OCI-LY7 (cell line): ENCODE results near the gene PKHD1. TPM values are rescaled to one million over a fixed set of nuclear protein-coding genes. Genes with fewer than 3 reads are reported as not detected.

Experiments
- BruUV-seq: library from RNA; stranded (reverse); fragments of 400-500 nt; replicated peaks from 2 replicates; lab custom pipeline; 2021; lab: Mats Ljungman, UMichigan
- CTCF ChIA-PET: fragments of 300-600 bp; sonication (Branson Sonifier 250); formaldehyde crosslinking; loops from one replicate; lab custom pipeline; 2022; ENCODE audit warnings: antibody characterized with exemption; ENCODE audit not compliant: unreplicated experiment; lab: Charles Lee
- POLR2A ChIA-PET: fragments of 300-600 bp; sonication (Branson Sonifier 250); formaldehyde crosslinking; loops from one replicate; lab custom pipeline; 2022; ENCODE audit warnings: antibody characterized with exemption; lab: Charles Lee
- DNase-seq: peaks from one replicate; pipeline ENCODE4 v3.0.0-alpha.2; 2015; ENCODE audit warnings: low spot score
- H2AFZ ChIP-seq: fragments of 200-600 bp; sonication (generic), shearing (Covaris generic); 2 replicates; pipeline ENCODE4 v1.6.1; 2014; ENCODE audit warnings: mild to moderate bottlenecking, antibody characterized with exemption, low read length, moderate library complexity
- H3K27ac ChIP-seq: fragments of 200-600 bp; sonication (generic); 2 replicates; pipeline ENCODE4 v1.5.1; 2014; ENCODE audit warnings: mixed run types, low read depth, mild to moderate bottlenecking, moderate library complexity, low read length, inconsistent platforms; ENCODE audit not compliant: poor library complexity, severe bottlenecking
- H3K36me3 ChIP-seq: fragments of 200-600 bp; sonication (generic); 2 replicates; pipeline ENCODE4 v1.6.1; 2014; ENCODE audit warnings: mild to moderate bottlenecking, antibody characterized with exemption, low read length, moderate library complexity, mixed read lengths; ENCODE audit not compliant: insufficient read depth
- H3K4me1 ChIP-seq: fragments of 200-600 bp; sonication (generic); 2 replicates; pipeline ENCODE4 v1.5.1; 2014; ENCODE audit warnings: mild to moderate bottlenecking, low read length; ENCODE audit not compliant: insufficient read depth, poor library complexity, severe bottlenecking
- H3K4me2 ChIP-seq: fragments of 200-600 bp; sonication (generic); 2 replicates; pipeline ENCODE4 v1.6.1; 2014; ENCODE audit warnings: mild to moderate bottlenecking, low read length
- H3K4me3 ChIP-seq: fragments of 200-600 bp; sonication (generic); 2 replicates; pipeline ENCODE4 v1.5.1; 2014; ENCODE audit warnings: mild to moderate bottlenecking, low read depth, low read length; ENCODE audit not compliant: poor library complexity, severe bottlenecking
- H3K79me2 ChIP-seq: fragments of 200-600 bp; sonication (generic); 2 replicates; pipeline ENCODE4 v1.6.1; 2016; ENCODE audit warnings: low read depth, mild to moderate bottlenecking, low read length, moderate library complexity, mixed read lengths; ENCODE audit not compliant: insufficient read depth
- H3K9me2 ChIP-seq: fragments of 200-600 bp; sonication (generic); 2 replicates; pipeline ENCODE4 v1.6.1; 2016; ENCODE audit warnings: mild to moderate bottlenecking, low read length, mixed read lengths; ENCODE audit not compliant: insufficient read depth
- H3K9me3 ChIP-seq: fragments of 200-600 bp; sonication (generic); 2 replicates; pipeline ENCODE4 v1.6.1; 2014; ENCODE audit warnings: mild to moderate bottlenecking, mixed run types, low read length, mixed read lengths
- H4K20me1 ChIP-seq: fragments of 200-600 bp; sonication (generic); 2 replicates; pipeline ENCODE4 v1.6.1; 2014; ENCODE audit warnings: mild to moderate bottlenecking, antibody characterized with exemption, low read length, moderate library complexity, mixed read lengths; ENCODE audit not compliant: insufficient read depth
- CTCF ChIP-seq: fragments of 200-600 bp; sonication (generic); conservative IDR thresholded peaks from 2 replicates; pipeline ENCODE4 v1.5.1; 2014; ENCODE audit warnings: mild to moderate bottlenecking, antibody characterized with exemption, low read length, moderate library complexity, mixed read lengths
- EZH2phosphoT487 ChIP-seq: fragments of 200-600 bp; sonication (generic); IDR thresholded peaks from 2 replicates; pipeline ENCODE4 v1.6.1; 2018; ENCODE audit warnings: low read depth, borderline replicate concordance, mild to moderate bottlenecking, mixed run types, antibody characterized with exemption, low read length, moderate library complexity, mixed read lengths
- intact Hi-C: fragments of 100-400 bp; cut with micrococcal nuclease; formaldehyde crosslinking; loops from one replicate; pipeline ENCODE4 v1.10.0; 2022; ENCODE audit not compliant: unreplicated experiment
- total RNA-seq, 2 experiments: library from RNA; depleted of rRNA in 1 of 2; stranded (reverse); fragments of >200 nt in 1 of 2; shearing (Covaris generic) in 1 of 2; gene quantifications; 2 replicates each; pipeline ENCODE4 v1.2.3, GENCODE V29; 2014 to 2022

PKHD1 gene
- total RNA-seq, 2 experiments from 2014 or later, result not detected

- no peaks in the 10 kb centered on the region for H4K20me1 ChIP-seq
- H3K4me3 ChIP-seq, result no peak overlapping the region
- no TSS peak for BruUV-seq
- TF ChIP-seq EZH2phosphoT487, result no peak
- TF ChIP-seq CTCF, result no peak
- no peak overlapping the region for H3K4me2 ChIP-seq
- intact Hi-C loops, result no loop called here
- DNase-seq, result no peak
- H3K4me1 ChIP-seq, result no peaks in the 10 kb centered on the region
- H3K9me2 ChIP-seq, result no peaks in the 10 kb centered on the region; the same call in 1 of the 2 replicates
- CTCF ChIA-PET, result no interaction called here
- no peaks in the 10 kb centered on the region for H3K9me3 ChIP-seq
- no peak overlapping the region for H2AFZ ChIP-seq
- no peak overlapping the region for H3K27ac ChIP-seq
- no peaks in the 10 kb centered on the region for H3K36me3 ChIP-seq
- no peaks in the 10 kb centered on the region for H3K79me2 ChIP-seq
- POLR2A ChIA-PET, result no interaction called here
These were observed 322.2 kb downstream of the PKHD1 start for GRCh38 chr6:51765230-51765629.

- intact Hi-C loops, result loop anchor here (5.0 kb wide), 1 partner anchor 936 kb away; the partner anchor contains the start of gene TFAP2B
- CTCF ChIA-PET, result no interaction called here
- peak; percentile 4 for DNase-seq
These were observed 333.8 kb downstream of the PKHD1 start for GRCh38 chr6:51753635-51754034.

More at GRCh38 chr6:51753635-51754034, 333.8 kb downstream of the PKHD1 start:
- no peak overlapping the region for H3K27ac ChIP-seq
- no peak overlapping the region for H3K4me2 ChIP-seq
- no peaks in the 10 kb centered on the region for H3K9me2 ChIP-seq
- no peak overlapping the region for H3K4me3 ChIP-seq
- BruUV-seq, result no TSS peak
- no peak overlapping the region for H2AFZ ChIP-seq
- H3K36me3 ChIP-seq, result no peaks in the 10 kb centered on the region
- H4K20me1 ChIP-seq, result no peaks in the 10 kb centered on the region
- no peaks in the 10 kb centered on the region for H3K79me2 ChIP-seq
- no peaks in the 10 kb centered on the region for H3K9me3 ChIP-seq
- H3K4me1 ChIP-seq, result no peaks in the 10 kb centered on the region
- POLR2A ChIA-PET, result no interaction called here
- TF ChIP-seq EZH2phosphoT487, result no peak
- TF ChIP-seq CTCF, result peak; percentile 71
